HL-60/S4 treated with retinoic acid at 250 ng/mL for 4 days and 3 days (cell line): Measurements from ENCODE around the gene SLC22A3.

Source experiments
- in situ Hi-C: fragments of 300-500 bp; cut with MboI; formaldehyde crosslinking; loops from 2 replicates; pipeline ENCODE4 v1.7.0; 2022; ENCODE audit warnings: low sequenced_read_pairs

The SLC22A3 gene

DNA sequence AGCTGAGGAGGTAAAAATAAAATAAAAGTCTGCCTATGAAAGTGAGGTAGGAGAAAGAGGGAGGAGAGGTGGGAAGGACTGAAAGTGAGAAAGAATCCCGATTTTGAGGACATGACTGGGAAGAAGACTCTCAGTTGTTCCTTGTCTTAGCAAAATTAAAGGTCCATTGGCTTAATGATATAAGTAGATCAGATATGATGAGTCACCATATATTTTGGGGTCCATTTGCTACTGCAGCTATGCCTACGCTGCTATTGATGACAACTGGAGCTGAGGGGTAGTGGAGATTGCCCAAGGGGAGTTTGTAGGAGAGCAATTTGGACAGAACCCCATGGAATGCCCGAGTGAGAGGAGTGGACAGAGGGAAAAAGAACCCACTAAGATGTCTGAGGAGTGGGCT lies 15.1 kb upstream of the SLC22A3 start:
- in situ Hi-C loops, result no loop called here

GRCh38 chr6:160333841-160334240 lies 14.3 kb upstream of the SLC22A3 start:
- in situ Hi-C loops, result no loop called here

GRCh38 chr6:160336200-160336599 lies 12.0 kb upstream of the SLC22A3 start:
- in situ Hi-C loops, result no loop called here

DNA sequence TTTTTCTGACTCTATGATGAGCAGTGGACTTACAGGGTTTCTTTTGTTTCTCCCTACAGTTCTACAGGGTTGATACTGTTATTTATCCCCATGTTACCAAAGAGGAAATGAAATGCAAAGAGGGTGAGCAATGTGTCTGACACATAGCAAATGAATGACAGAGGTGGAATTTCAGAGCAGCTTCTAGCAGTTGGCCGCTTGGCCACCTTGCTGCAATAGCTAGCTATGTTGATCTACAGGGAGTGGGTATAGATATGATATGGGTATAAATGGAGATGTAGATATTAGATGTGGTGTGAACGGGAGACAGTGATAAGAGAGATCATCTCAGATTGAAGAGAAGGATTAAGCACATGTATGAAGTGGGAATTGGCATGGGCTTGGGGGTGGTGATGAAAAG lies 10.9 kb upstream of the SLC22A3 start:
- in situ Hi-C loops, result no loop called here

GRCh38 chr6:160337991-160338390 lies 10.2 kb upstream of the SLC22A3 start:
- in situ Hi-C loops, result no loop called here

DNA sequence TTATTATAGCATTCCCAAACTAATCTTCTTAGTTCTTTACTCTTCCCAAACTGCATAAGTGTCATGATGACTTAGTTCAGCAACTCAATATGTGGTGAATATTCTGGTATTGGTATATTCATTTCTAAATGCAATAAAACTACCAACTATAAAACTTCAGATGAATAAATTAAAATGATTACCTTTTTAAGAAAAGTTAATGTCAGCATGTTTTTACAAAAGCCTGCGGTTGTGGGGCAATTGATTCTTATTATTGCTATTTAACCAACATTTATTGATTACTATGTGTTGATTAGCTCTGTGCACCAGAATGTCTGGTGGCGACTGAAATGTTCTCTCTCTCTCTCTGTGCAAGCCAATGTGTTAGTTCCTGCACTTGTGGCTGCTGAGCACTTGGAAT lies 5.0 kb upstream of the SLC22A3 start:
- in situ Hi-C loops, result no loop called here

DNA sequence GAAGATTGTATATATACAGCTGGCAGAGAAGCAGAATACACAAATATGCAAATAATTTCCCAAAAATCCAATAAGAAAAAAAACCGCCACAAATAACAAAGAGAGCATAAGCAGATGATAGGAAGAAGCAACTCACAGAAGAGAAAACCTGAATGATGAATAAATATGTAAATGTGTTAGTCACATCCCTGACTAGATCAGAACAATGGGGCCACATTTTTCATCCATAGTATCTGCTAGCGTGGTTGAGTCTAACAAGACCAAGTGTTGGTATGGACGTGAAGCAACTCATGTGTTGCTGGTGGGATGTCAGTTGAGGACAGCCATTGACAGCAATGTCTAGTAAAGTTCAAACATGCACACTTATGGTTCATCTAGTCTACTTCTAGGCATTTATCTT lies 3.9 kb upstream of the SLC22A3 start:
- in situ Hi-C loops, result no loop called here

- in situ Hi-C loops, result no loop called here
Measured at GRCh38 chr6:160347259-160348222, 637 bp upstream of the SLC22A3 start.

DNA sequence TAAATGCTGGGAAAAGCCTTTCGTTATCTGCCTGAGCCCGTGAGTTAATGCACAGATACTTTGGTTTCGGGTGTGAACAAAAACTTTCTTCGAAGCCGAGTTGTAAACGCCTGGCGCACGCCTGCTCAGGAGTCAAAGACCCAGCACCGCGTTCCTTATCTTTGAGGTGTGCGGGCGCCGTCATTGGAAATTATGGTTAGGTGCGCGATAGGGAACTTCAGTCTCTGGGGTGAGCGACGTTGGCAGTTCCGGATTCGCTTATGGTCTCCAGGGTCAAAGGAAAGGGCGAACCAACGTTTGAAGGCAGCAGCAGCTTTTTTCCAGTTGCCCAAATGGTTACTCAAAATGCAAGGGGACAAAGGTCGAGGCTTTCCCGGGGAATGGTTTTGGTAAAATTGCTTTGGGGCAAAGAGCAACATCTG lies 853 bp downstream of the SLC22A3 start:
- in situ Hi-C loops, result no loop called here

DNA sequence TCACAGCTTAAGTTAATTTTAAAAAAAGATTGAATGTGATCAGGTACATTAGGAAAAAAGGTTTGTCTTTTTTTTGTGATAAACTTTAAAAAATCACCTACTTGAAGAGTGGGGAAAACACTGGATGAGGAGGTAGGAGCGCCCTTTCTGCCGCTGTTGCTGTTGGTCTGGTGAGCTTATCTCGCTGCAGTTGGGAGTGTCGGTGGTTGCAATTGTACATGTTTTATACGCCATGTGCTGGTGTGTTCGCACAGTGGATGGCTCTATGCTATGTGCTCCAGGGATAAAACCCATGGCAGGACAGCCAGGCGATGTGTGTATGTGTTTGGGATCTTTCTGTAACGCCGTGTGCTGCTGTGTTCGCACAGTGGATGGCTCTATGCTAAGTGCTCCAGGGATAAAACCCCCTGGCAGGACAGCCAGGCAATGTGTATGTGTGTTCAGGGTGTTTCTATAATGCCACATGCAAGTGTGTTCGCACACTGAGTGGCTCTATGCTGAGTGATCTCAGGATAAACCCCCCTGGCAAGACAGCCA lies 1.7 kb downstream of the SLC22A3 start:
- in situ Hi-C loops, result no loop called here

DNA sequence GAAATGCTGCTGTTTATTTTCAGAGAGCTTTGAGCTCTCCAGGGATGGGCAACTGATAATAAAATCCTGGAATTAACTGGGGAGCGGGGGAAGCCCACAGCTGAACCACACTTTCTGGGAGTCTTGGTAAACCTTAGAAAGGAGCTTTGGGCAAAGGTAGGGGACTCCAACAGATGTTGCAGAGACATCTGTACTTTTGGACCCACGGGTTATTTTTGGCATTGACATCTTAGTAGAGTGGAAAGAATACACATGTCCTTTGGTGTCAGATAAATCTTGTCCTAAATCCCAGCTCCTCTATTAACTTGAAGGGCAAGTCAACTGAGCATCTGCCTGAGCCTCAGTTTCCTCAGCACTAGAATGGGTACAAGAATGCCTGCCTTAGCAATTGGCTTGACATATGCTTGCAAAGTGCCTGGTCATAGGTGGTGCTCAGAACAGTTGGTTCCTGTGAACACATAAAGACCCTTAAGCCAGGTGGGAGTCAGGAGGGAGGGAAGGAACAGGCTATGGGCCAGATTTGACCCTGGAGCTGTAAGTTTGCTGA lies 5.8 kb downstream of the SLC22A3 start:
- in situ Hi-C loops, result no loop called here

- in situ Hi-C loops, result no loop called here
Measured at GRCh38 chr6:160355001-160355400, 6.8 kb downstream of the SLC22A3 start.

DNA sequence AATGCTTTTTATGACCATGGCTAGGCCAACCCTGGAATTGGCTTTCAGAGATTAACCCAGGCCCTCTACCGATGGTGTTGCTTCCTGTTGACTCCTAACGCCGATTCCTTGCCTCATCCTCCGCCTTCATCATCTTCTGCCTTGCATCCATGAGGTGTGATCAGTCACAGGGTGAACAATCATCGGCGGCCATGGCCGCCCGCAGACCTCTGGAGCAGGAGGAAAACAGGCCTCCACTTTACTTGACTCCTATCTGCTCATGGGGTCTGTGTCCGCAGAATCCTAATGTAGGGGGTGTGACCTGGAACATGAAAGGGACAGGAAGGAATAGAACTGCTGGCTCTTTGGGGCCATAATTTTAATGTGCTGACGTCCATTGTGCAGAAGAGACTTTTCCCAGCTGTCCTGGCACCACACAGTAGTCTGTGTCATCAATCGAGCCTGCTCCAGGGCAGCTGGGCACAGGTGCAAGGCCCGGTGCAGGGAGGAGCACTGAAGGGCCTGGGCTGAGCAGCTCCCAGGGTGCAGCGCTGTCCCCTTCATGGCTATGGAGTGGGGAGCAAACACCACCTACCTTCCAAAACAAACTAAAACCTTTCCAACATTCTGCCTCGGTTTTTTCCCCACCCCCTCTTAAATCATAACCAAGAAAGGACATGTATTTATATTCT lies 8.0 kb downstream of the SLC22A3 start:
- in situ Hi-C loops, result no loop called here

GRCh38 chr6:160357088-160357487 lies 8.9 kb downstream of the SLC22A3 start:
- in situ Hi-C loops, result no loop called here

DNA sequence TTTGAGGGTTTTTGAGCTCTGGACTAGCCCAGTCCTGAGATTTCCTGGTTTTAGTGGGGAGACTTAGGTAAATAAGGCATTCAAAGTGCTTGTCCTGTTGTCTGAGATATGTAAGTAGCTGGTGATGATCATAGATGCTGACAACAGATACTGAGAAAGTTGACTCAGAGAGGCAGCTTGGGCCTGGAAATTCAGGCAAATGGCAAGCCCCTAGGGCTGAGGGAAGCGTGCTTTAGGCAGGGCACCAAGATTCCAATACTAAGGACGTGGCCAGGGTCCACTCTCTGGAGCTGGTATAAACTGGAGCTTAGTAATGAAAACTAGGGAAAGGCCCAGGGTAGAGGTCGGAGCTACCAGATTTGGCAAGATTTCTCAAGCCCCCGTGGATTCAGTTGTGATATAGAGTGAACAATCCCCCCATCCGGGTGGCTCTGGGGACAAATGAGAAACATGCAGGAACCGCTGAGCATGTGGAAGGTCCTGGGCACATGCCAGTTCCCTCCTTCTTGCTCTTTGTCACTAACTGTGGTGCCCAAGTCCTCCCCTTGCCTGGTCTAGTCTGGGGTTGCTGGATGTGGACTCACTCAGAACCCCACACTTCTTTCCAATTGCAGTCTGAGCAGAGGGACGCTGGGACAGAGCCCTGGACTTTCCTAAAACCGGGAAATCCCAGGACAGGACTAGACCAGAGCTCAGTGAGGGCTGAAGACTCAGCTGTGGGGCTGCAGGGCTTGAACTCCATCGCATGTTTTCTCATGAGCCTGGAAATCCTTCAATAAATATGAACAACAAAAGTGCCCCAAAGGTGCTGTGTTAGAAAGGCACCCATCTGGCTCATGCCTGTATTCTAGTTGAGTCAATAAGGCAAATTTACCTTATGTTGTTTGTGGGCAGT lies 10.3 kb downstream of the SLC22A3 start:
- in situ Hi-C loops, result no loop called here

GRCh38 chr6:160360955-160361354 lies 12.8 kb downstream of the SLC22A3 start:
- in situ Hi-C loops, result no loop called here

GRCh38 chr6:160362556-160362955 lies 14.4 kb downstream of the SLC22A3 start:
- in situ Hi-C loops, result no loop called here

GRCh38 chr6:160363016-160363996 lies 15.1 kb downstream of the SLC22A3 start:
- in situ Hi-C loops, result no loop called here

DNA sequence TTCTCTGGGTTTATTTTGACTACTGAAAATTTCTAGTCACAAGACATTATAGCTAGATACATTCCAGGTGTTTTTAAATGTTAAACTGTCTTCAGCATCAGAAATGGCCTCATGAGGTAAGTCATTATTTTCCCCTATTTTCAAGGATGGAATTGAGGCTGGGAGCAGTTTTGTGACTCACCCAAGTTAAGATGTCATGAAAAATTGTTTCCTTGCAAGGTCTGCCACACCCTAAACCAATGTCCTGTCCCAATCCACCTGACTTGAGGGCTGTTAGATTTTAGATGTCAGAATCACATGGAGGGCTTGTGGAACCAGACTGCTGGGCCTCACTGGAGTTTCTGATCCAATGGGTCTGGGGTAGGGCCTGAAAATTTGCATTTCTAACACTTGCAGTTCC lies 16.9 kb downstream of the SLC22A3 start:
- in situ Hi-C loops, result no loop called here
